NCI-H526 (cell line): Measurements from ENCODE around the gene ARL17B.
"Not testable (repeated sequence)": the region's sequence is repeated elsewhere in the genome, so short reads cannot be mapped to it uniquely, and the experiment has no call there.

Experiments used
- DNase-seq, 2 experiments: peaks; one replicate each; lab custom pipeline; 2025; lab: John Stamatoyannopoulos, UW

ARL17B gene

DNA sequence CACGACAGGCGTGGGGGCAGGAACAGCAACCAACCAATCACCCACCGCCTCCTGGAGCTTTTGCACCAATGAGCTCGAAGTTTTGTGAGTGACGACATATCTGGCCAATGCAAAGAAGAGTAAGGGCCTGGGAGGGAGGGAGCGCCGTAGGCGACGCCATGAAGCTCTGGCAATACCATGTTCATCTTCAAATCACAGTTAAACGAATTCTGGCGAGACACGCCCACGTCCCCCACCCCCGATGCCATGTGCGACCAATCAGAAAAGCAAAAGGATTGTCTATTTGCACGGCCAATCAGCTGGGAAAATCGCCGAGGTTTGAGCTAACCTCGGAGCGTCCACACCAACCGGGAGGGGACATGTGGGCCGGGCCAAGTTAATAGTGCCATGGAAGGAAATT lies at the start of gene ARL17B:
ARL17B (minus strand) TSS at position 12 of the 400 bp plus-strand sequence. CDS start 3,369 bp downstream, outside the sequence.
- DNase-seq = not testable (repeated sequence)

DNA sequence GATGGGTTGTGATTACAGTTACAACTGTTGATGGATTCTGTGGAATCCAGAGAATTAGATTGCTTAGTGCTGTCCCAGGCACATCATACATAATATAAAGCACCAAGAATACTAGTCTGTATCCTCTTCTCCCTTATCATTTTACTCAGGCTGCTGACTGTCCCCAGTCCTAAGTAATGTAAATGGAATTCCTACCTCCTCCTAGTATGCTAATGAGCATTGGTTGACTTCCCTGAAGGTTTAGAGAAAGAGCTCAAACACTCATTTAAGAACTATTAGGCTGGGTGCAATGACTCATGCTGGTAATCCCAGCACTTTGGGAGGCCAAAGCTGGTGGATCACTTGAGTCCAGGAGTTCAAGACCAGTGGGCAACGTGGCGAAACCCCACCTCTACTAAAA lies 48.3 kb upstream of the ARL17B start:
- not testable (repeated sequence) for DNase-seq

DNA sequence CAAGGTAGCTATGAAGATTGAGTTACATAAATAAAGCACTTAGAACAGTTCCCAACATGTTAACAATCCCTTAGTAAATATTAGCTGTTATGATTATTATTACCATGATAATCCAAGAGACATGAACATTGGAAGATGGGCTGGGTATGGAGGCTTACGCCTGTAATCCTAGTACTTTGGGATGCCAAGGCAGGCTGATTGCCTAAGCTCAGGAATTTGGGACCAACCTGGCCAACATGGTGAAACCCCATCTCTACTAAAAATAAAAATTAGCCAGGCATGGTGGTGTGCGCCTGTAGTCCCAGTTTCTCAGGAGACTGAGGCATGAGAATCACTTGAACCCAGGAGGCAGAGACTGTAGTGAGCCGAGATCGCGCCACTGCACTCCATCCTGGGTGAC lies 45.6 kb upstream of the ARL17B start:
- DNase-seq = not testable (repeated sequence)

DNA sequence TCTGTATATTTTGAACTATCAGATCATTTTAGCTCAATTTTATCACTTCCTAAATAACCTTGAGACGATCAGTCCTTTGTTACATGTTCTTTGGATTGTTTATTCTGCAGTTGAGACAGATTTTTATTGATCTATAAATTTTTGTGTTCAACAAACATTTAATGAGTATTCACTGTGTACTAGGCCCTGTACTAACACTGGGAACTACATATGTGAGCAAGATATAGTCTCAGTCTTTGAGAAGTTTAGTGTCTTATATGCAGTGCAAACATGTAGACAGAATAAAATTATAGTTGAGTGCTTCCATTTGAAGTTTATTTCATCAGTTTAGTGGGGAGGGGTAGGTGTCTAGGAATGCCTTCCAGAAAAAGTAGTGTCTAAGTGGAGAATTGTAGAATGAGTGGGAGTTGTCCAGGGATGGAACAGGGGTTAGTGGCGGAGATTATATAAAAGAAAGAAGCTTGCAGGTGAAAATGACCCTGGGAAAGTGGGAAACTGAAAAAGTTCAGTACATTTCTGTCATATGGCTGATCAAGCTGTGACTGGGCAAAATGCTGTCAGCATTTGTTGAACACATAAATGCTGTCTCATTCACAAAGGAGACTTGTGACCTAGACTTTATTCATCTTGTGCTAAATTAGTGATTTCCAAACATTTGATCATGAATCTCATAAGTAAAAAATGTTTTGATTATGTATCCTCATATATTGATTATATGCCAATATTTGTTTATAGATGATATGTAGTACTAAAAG lies 39.6 kb upstream of the ARL17B start:
- not testable (repeated sequence) for DNase-seq

DNA sequence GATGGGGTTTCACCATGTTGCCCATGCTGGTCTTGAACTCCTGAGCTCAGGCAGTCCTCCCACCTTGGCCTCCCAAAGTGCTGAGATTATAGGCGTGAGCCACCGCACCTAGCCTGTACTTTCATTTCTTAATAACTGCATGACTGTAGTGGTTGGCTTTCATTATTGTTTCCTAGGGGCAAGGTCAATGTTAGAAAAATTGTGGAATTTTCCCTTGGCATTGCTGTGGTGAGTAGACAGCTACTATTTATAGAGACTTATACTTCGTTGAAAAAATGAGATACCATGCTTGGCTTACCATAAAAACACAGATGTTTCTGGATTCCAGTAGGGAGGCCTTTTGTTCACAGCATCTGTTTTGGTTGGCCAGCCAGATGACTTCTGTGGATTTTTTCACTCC lies 39.0 kb upstream of the ARL17B start:
- not testable (repeated sequence) for DNase-seq

DNA sequence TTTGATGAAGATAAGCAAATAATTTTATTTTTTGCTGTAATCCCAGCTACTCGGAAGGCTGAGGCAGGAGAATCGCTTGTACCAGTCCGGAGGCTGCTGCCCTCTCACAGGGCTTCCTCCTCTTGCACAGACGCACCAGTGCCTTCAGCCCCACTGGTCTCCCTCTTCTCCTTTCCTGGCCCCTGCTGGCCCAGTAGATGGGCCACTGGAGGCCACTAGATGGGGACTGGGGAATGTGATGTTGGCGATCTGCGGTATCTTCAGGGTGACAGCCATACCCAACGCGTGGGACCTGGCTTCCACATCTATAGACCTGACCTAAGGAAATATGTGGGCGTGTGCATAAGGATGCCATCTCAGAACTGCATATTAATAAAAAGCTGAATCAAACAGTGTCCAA lies 38.4 kb upstream of the ARL17B start:
- not testable (repeated sequence) for DNase-seq

DNA sequence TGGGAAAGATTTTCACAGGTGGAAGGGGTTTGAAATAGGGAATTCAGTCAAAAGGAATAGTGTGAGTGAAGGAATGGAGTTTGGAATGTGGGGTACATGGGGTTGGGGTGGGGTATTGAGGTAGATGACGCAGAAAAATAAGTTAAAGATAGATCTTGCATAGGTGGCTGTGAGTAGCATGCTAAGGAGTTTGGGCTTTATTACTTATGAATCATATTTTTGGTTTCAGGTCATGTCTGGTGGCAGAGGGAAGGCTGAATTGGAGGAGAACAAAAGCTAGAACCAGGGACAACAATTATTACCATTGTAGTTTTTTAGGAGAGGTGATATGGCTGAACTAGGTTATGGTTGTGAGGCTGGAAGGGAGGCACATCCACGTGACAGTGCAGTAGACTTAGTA lies 34.7 kb upstream of the ARL17B start:
- DNase-seq = not testable (repeated sequence)

DNA sequence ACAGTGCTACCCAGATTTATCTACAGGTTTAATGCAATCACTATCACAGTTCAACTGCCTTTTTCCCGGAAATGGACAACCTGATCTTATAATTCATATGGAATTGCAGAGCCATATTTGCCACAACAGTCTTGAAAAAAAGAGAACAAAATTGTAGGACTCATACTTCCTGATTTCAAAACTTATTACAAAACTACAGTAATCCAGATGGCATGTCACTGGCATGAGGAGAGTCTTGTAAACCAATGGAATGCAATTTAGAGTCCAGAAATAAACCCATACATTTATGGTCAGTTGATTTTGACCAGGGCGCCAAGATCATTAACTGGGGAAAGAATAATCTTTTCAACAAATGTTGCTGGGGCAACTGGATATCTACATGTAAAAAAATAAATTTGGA lies 32.1 kb upstream of the ARL17B start:
- not testable (repeated sequence) for DNase-seq

DNA sequence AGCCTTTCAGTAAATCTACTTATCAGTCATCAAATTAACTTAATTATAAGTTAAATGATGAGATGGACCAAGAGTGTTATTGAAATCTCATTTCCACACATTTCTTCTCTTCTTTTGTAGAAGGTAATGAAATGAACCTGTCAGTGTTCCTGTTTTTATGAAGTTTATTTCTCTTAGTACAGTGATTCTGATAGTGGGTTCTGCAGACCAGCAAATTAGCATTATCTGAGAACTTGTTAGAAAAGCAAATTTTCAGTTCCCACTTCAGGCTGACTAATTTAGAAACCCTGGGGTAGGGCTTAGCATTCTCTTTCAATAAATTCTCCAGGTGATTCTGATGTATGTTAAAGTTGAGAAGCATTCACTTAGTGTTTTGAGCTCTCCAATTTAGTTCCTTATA lies 23.9 kb upstream of the ARL17B start:
- DNase-seq = not testable (repeated sequence)

DNA sequence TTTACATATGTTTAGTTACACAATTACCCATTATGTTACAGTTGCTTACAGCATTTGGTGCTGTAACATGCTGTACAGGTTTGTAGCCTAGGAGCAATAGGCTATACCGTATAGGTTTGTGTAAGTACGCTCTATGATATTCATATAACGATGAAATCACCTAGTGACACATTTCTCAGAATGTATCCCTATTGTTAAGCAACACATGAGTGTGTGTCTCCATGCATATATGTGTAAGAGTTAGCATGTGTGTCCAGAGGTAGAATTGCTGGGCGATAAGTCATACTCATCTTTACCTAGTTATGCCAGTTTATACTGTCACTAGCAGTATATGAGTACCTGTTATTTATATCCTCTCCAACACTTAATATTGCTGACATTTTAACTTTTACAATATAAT lies 21.6 kb upstream of the ARL17B start:
- DNase-seq = not testable (repeated sequence)

DNA sequence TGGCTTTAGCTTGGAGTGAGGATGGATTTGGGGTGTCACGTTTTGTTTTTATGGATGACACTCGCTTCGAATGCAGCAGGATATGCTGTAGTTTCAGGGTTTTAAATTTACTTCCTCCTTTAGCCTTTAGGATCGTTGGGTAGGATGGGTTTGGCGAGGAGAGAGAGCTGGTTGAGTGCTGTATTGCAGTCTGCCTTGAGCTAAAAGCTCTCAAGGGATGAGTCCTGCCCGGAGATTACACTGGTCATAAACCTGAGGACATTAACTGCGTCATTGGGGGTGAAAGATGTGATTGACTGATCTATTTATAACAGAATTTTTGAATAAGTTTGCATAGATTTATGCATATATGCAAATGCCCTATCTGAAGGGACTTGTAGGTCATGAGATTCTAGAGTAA lies 11.9 kb upstream of the ARL17B start:
- DNase-seq = not testable (repeated sequence)

DNA sequence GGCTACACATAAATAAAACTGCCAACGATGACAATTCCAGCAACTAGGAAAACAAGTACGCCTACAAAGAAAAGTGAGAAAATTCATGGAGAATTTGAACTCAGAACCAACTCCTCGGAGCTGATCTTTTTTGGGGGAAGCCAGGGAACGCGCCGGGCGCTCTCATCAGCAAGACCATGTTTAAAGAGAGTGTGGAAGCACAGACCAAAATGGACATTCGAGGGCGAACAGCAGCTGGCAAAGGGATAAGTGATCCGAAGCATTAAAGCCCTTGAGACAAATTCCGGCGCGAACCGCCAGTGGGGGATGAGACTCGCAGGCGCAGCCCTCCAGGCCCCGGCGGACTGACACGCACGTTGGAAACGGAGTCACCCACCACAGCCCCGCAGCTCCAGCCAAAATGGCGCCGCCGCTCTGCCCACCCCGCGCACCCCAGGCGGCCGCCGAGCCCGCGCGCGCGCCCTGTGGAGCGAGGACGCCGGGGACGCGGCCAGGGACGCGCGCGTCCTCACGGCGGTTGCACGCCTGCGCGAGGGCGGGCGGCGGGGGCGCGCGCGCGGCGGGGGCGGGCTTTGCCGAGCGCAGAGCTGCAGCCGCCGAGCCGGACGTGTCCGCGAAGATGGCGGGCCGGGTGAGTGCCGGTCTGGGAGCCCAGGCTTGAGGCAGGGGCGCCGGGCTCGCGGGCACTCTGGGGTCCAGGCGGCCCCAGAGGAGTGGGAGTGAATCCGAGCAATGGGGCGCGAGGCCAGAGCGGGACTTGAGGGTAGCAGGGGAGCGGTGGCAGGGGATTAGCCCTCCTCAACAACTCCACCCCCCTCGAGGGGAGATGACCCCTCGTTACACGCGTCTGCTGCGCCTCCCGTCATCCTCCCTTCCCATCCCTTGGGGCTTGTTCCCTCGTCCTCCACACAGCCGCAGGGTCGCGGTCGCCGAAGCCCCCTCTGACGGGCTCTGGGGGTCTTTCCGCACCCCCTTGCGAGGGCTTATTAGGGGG lies 11.0 kb upstream of the ARL17B start:
- not testable (repeated sequence) for DNase-seq

DNA sequence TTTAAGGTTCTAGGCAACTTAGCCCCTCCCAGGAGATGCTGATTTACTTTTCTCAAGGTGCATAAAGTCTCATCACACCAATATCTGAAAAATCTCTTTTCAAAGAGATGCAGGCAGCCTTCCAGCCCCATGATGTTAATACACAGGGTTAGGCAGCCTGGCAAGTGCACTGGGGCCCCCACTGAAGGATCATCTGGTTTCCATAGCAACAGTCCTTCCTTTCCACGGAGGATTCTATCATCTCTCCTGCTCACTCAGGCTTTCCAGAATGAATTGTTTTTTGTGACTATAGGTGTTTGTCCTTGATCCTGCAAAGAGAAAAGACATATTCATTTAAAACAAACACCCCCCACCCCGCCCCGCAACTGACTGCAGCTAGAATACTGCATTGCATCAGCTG lies 6.0 kb upstream of the ARL17B start:
- not testable (repeated sequence) for DNase-seq

DNA sequence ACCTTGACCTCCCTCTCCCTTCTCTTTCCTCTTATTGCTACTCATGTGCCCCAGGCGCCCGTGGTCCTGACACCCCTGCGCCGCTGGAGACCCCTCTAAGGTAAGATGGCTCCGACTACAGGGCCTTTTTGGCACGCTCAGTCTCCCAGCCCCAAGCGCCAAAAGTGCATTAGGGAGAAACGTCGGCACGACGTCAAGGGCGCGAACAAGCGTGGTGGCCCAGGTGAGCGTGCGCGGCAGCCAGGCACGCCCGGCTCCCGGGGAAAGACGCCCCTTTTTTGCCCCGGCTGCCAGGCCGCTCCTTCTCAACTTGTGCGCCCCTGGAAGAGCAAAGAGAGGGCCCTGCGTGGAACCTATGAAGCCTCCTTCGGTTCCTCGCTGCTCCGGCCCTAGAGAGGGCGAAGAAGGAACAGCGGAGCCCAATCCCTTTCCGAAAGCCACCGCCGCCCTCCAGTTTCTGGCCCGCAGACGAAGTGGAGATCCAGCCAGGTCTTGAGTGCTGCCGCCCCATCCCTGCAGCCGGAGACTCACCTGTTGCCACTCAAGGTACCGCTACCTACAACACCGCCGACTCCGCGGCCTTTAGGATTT lies 326 bp downstream of the ARL17B start:
- not testable (repeated sequence) for DNase-seq

DNA sequence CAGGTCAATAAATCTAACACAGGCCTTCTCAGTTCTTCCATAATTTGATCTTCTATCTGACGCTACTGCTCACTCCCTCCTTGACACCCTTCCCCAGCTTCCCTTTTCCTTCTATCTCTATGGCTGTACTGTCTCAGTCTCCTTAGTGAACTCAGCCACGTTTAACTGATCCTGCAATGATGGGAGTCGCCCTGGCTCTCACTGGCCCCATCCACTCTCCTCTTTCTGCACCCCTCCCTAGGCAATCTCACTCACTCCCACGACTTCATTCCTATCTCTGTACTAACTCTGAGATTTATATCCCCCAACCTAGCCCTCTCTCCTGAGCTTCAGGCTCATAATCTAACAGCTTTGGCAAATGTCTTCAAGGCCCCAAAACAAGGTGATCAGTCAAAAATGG lies 7.7 kb downstream of the ARL17B start:
- DNase-seq = not testable (repeated sequence)

DNA sequence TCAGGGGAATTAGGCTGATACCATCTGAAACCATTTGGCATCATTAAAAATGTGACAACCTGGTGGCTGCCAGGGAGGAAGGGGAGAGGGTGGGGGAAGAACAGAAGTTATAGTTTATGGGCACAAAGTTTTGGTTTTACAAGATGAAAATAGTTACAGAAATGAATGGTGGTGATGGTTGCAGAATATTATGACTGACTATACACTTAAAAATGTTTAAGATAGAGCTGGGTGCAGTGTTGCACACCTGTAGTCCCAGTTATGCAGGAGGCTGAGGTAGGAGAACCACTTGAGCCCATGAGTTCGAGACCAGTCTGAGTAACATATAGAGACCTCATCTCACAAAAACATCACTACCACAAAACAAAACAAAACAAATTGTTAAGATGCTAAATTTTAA lies 12.5 kb downstream of the ARL17B start:
- DNase-seq = not testable (repeated sequence)

DNA sequence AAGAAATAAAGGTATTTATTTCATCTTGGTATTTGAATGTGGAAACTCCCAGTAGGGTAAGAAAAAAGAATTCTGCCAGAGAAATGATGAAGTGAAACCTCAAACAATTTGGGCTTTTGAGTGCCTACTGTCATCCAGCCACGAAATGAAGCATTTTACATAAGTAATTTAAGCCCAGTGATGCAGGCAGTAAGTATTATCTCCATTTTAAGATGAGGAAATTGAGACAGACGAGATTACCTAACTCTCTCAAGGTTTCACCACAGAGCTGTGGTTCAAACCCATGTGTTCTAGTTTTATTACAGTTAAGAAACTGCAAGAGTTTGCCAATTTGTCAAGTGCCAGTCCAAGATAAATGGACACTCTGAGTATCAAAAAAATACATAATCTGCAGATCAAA lies 13.2 kb downstream of the ARL17B start:
- DNase-seq = not testable (repeated sequence)

DNA sequence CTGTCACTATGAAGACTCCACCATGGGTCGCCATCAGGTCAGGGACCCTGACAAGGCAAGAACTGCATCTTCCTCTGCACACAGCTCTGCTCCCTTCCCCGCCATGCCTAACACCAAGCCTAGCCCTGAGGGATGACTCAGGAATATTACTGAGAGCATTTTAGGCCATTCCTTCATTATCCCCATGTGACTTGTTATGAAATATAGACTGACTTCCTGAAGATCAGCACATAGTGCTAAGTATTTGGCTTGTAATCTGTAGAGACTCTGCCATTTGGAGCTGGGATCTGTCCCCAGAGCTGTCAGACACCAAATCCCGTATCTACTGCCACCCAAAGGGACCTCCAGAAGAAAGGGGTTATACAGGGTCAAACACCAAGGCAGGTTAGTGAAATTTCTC lies 19.4 kb downstream of the ARL17B start:
- not testable (repeated sequence) for DNase-seq

DNA sequence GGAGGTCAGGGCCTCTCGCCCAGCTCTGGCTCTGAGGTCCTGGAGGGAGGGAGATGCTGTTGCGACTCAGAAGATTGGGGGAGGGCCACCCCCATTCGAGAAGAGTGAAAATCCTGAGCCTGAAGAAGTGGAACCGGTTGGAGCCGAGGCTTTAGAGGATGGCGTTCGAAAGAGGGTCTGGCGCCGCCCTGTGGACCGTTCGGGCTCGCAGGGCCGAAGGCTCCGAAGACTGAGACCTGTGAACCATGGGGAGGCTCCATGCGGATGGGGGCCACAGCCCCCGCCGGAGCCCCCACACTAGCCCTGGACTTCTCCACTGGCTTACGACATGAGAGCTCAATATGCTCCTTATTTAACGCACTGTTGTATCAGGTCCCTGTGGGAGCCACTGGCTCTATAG lies 20.3 kb downstream of the ARL17B start:
- DNase-seq = not testable (repeated sequence)

DNA sequence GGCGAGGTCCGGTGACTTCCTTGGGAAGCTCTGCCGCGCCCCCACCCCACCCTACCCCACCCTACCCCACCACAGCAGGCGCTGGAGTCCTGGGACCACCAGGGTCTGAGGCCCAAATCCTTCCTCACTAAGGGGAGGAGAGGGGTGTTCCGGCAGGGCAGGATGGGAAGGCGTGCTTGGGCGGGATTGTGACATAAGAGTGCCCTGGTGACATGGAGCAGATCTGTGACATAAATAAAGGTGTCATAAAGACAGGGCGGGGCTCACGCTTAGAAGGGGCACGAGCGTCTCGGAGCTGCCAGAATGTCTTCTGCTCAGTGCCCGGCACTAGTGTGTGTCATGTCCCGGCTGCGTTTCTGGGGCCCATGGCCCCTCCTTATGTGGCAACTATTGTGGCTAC lies 66.7 kb downstream of the ARL17B start, which contains the start of gene LRRC37A:
LRRC37A (plus strand) TSS at position 301 of the 400 bp plus-strand sequence; CDS start at position 304, 3 bp downstream.
- not testable (repeated sequence) for DNase-seq

DNA sequence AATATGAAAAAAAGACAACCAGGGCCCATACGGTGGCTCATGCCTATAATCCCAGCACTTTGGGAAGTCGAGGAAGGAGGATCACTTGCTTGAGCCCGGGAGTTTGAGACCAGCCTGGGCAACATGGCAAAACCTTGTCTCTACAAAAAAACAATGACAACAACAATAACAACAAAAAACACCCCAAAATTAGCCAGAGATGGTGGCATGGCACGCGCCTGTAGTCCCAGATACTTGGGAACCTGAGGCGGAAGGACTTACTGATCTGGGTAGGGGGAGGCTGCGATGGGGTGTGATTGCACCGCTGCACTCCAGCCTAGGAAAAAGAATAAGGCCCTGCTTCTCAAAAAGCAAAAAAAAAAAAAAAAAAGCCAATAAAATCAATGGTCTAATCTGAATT lies 69.9 kb downstream of the ARL17B start:
- not testable (repeated sequence) for DNase-seq

DNA sequence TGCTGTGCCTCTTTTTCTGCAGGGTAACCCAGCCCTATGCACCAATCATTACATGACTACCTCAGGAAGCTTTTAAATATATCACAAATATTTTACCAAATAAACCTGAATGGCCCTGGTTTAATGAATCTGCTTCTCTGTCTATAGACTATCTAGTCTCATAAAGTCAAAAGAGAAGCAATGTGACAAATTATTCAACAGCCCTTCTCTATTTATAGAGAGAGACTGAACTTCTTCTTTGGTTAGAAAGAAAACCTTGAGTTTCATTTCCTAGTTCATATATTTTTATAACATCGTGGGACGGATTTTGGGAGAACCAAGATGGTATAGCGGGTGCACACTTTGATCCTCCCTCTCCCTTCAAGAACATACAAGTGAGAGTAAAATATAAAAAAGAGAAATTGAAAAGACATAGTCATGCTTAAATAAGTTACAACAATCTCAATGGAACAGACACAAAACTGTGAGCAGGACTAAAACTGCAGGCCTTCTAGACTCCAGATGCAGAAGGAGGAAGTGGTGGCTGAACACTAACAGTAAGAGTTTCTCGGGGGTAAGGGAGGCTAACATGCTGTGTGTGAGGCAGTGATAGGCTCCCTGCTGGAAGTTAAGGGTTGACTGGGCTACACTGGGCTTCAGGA lies 70.5 kb downstream of the ARL17B start:
- DNase-seq = not testable (repeated sequence)
